ENCODE data around the gene JAZF1. TPM values are rescaled to one million over a fixed set of nuclear protein-coding genes. Genes with fewer than 3 reads are reported as not detected.

The JAZF1 gene
- total RNA-seq, 1 donor from 2014 or later = 7.2 TPM

DNA sequence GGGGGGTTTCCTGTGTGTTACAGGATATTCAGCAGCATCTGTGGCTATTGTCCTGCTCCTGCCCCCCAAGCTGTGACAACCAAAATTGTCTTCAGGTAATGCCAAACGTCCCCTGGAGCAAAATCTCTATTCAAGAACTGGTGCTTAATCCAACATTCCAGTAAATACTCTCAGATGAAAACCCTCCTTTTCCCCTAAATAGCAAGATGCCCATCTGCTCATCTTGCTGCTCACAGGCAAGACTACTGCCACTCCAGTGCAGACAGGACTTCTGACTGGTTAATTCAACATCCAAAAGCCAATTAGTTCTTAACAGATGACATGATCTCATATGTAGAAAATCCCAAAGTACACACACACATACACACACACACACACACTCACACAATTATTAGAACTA is 20.5 kb upstream of the JAZF1 start:
- no peak for TF ChIP-seq CTCF (IDR thresholded peaks at IDR 0.05; ENCODE audit: unreplicated experiment)
- H3K27me3 Mint-ChIP-seq (ENCODE audit: low read depth) = peaks cover 2% of the 10 kb centered on the region
- H3K4me3 Mint-ChIP-seq = no peak overlapping the region
- H3K4me1 Mint-ChIP-seq = no peaks in the 10 kb centered on the region
- no peaks in the 10 kb centered on the region for H3K36me3 Mint-ChIP-seq
- H3K9me3 Mint-ChIP-seq = no peaks in the 10 kb centered on the region
- no peak for DNase-seq (ENCODE audit: low spot score in 2 of 2, unreplicated experiment in 2 of 2)
- no peak overlapping the region for H3K27ac Mint-ChIP-seq

GRCh38 chr7:28200598-28200997 is 20.0 kb upstream of the JAZF1 start:
- Mint-ChIP-seq H3K27ac (no peak overlapping the region), H3K9me3 (no peaks in the 10 kb centered on the region)

DNA sequence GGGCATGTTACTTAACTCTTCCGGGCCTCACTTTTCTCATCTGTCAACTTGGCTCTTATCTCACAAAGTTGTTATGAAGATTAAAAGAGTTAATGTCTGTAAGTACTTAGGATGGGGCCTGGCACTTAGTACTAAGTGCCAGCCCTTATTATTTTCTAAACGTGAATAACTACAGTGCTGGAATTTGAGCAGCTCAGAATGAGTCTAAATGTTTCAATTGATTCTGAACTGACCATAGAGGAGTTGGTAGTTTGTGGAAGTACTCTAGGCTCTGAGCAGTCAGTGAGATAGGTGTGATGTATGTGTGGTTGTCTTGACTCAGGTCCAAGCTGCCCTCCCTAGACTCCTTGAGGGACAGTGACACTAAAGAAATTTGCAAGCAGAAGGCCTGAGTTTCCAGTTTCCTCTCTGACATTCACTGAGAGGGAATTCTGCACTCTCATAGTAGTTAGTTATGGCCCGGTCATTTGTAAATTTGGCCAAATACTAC is 18.5 kb upstream of the JAZF1 start:
- Mint-ChIP-seq H3K27me3 (ENCODE audit: low read depth) (peaks cover 2% of the 10 kb centered on the region), H3K4me3 (no peak overlapping the region), H3K36me3 (no peaks in the 10 kb centered on the region), H3K9me3 (no peaks in the 10 kb centered on the region), H3K27ac (no peak overlapping the region), H3K4me1 (no peaks in the 10 kb centered on the region)
- no peak for DNase-seq (ENCODE audit: low spot score in 2 of 2, unreplicated experiment in 2 of 2)
- TF ChIP-seq CTCF (IDR thresholded peaks at IDR 0.05; ENCODE audit: unreplicated experiment) = no peak

More at GRCh38 chr7:28200598-28200997, 20.0 kb upstream of the JAZF1 start:
- no peak for DNase-seq (ENCODE audit: low spot score in 2 of 2, unreplicated experiment in 2 of 2)
- TF ChIP-seq CTCF (IDR thresholded peaks at IDR 0.05; ENCODE audit: unreplicated experiment) = no peak
- no peak overlapping the region for H3K4me3 Mint-ChIP-seq
- H3K36me3 Mint-ChIP-seq = no peaks in the 10 kb centered on the region
- no peaks in the 10 kb centered on the region for H3K4me1 Mint-ChIP-seq
- H3K27me3 Mint-ChIP-seq (ENCODE audit: low read depth) = peaks cover 2% of the 10 kb centered on the region

- no peak overlapping the region for H3K27ac Mint-ChIP-seq
- no peak overlapping the region for H3K4me3 Mint-ChIP-seq
Measured at GRCh38 chr7:28195910-28196620, 15.5 kb upstream of the JAZF1 start.

GRCh38 chr7:28192786-28193585 is 12.4 kb upstream of the JAZF1 start:
- peaks cover 12% of the 10 kb centered on the region for H3K27me3 Mint-ChIP-seq (ENCODE audit: low read depth)
- H3K4me3 Mint-ChIP-seq = no peak overlapping the region
- H3K9me3 Mint-ChIP-seq = peaks cover 4% of the 10 kb centered on the region
- no peak for DNase-seq (ENCODE audit: low spot score in 2 of 2, unreplicated experiment in 2 of 2)
- peaks cover 11% of the 10 kb centered on the region for H3K4me1 Mint-ChIP-seq
- no peak for TF ChIP-seq CTCF (IDR thresholded peaks at IDR 0.05; ENCODE audit: unreplicated experiment)
- no peak overlapping the region for H3K27ac Mint-ChIP-seq
- no peaks in the 10 kb centered on the region for H3K36me3 Mint-ChIP-seq

More at GRCh38 chr7:28195910-28196620, 15.5 kb upstream of the JAZF1 start:
- DNase-seq (ENCODE audit: low spot score in 2 of 2, unreplicated experiment in 2 of 2) = no peak
- no peak for TF ChIP-seq CTCF (IDR thresholded peaks at IDR 0.05; ENCODE audit: unreplicated experiment)
- H3K4me1 Mint-ChIP-seq = peaks cover 2% of the 10 kb centered on the region
- H3K27me3 Mint-ChIP-seq (ENCODE audit: low read depth) = peaks cover 5% of the 10 kb centered on the region
- peaks cover 4% of the 10 kb centered on the region for H3K9me3 Mint-ChIP-seq
- no peaks in the 10 kb centered on the region for H3K36me3 Mint-ChIP-seq

Measured in mesothelial cell of epicardium (in vitro differentiated cells).